DOHH2 (cell line): ENCODE measurements around the gene TRIM68.

Experiments
- EZH2phosphoT487 ChIP-seq: fragments of 200-600 bp; sonication (generic); IDR thresholded peaks from 2 replicates; pipeline ENCODE4 v1.6.1; 2017; ENCODE audit warnings: borderline replicate concordance, mild to moderate bottlenecking, antibody characterized with exemption, low read length, moderate library complexity, mixed read lengths
- TF ChIP-seq, protein P1 (sequence below): fragments of 200-600 bp; sonication (generic); IDR thresholded peaks from one replicate; pipeline ENCODE4 v1.5.1; 2014; ENCODE audit warnings: antibody characterized with exemption, mild to moderate bottlenecking, low read depth, low read length; ENCODE audit not compliant: poor library complexity, severe bottlenecking

DNA sequence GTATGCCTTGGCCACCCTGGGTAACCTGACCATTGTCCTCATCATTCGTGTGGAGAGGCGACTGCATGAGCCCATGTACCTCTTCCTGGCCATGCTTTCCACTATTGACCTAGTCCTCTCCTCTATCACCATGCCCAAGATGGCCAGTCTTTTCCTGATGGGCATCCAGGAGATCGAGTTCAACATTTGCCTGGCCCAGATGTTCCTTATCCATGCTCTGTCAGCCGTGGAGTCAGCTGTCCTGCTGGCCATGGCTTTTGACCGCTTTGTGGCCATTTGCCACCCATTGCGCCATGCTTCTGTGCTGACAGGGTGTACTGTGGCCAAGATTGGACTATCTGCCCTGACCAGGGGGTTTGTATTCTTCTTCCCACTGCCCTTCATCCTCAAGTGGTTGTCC is 31.9 kb upstream of the TRIM68 start:
- TF ChIP-seq, protein P1, sequence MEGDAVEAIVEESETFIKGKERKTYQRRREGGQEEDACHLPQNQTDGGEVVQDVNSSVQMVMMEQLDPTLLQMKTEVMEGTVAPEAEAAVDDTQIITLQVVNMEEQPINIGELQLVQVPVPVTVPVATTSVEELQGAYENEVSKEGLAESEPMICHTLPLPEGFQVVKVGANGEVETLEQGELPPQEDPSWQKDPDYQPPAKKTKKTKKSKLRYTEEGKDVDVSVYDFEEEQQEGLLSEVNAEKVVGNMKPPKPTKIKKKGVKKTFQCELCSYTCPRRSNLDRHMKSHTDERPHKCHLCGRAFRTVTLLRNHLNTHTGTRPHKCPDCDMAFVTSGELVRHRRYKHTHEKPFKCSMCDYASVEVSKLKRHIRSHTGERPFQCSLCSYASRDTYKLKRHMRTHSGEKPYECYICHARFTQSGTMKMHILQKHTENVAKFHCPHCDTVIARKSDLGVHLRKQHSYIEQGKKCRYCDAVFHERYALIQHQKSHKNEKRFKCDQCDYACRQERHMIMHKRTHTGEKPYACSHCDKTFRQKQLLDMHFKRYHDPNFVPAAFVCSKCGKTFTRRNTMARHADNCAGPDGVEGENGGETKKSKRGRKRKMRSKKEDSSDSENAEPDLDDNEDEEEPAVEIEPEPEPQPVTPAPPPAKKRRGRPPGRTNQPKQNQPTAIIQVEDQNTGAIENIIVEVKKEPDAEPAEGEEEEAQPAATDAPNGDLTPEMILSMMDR: no peak
- no peak for TF ChIP-seq EZH2phosphoT487
